GM18951 (cell line): Measurements from ENCODE around the gene COQ6.
"Not testable (repeated sequence)": the region's sequence is repeated elsewhere in the genome, so short reads cannot be mapped to it uniquely, and the experiment has no call there.

Experiments used
- POLR2A ChIP-seq: IDR thresholded peaks from 4 replicates; pipeline ENCODE4 v1.6.1; 2011; ENCODE audit warnings: mild to moderate bottlenecking; ENCODE audit not compliant: insufficient read length, insufficient read depth; ENCODE audit errors: extremely low read depth
- in situ Hi-C: fragments of 300-500 bp; cut with MboI; formaldehyde crosslinking; loops from one replicate; pipeline ENCODE4 v1.12.0; 2022; ENCODE audit warnings: low sequenced_read_pairs, mixed read lengths, inconsistent platforms; ENCODE audit not compliant: unreplicated experiment

COQ6 gene

DNA sequence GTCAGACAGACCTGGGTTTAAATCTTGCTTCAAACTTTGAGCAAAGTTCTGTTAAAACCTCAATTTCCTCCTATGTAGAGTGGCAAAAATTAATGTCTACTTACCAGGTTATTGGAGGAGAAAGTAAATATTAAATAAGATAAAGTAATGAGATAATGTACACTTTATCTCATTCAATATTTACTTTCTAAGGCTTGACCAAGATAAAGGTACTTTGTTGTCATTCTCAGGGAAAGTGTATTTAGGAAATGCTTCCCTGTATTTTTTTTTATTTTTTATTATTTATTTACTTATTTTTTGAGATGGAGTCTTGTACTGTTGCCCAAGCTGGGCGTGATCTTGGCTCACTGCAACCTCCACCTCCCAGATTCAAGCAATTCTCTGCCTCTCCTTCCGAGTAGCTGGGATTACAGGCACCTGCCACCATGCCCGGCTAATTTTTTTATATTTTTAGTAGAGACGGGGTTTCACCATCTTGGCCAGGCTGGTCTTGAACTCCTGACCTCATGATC is 4.9 kb upstream of the COQ6 start:
- no peak for TF ChIP-seq POLR2A
- in situ Hi-C loops = no loop called here

- TF ChIP-seq POLR2A = no peak
- in situ Hi-C loops = no loop called here
Measured at GRCh38 chr14:73953731-73954130, 3.6 kb downstream of the COQ6 start.

DNA sequence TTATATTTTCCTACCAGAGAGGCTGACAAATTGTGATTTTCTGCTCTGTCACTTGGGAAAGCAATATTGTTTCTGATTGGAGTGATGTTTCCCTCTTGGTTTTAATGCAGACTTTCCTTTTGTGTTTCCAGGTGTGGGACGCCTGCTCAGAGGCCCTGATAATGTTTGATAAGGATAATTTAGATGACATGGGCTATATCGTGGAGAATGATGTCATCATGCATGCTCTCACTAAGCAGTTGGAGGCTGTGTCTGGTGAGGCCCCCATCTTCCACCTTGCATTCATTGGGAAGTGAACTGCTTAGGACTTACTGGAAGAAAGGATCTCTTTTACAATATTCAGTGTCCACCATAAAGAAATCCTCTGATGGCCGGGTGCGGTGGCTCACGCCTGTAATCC is 5.6 kb downstream of the COQ6 start:
- TF ChIP-seq POLR2A = no peak
- in situ Hi-C loops = no loop called here

- TF ChIP-seq POLR2A = no peak
- in situ Hi-C loops = no loop called here
Measured at GRCh38 chr14:73958591-73958990, 8.5 kb downstream of the COQ6 start.

GRCh38 chr14:73961192-73961591 is 11.1 kb downstream of the COQ6 start:
- in situ Hi-C loops = no loop called here
- no peak for TF ChIP-seq POLR2A

DNA sequence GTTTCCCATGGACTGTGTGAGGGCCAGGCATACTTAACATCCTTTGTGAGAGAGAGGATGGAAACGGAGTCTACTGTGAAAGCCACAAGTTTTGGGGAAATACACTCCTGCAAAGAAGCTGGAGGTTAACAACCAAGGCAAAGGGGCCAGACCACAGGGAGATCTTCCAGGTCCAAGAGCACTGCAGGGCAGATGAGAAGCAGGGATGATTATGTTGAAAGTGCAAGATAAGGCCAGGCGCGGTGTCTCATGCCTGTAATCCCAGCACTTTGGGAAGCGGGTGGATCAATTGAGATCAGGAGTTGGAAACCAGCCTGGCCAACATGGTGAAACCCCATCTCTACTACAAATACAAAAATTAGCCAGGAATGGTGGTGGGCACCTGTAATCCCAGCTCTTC is 15.1 kb downstream of the COQ6 start:
- no peak for TF ChIP-seq POLR2A
- in situ Hi-C loops = no loop called here

GRCh38 chr14:73968885-73969284 is 18.8 kb downstream of the COQ6 start:
- in situ Hi-C loops = no loop called here
- no peak for TF ChIP-seq POLR2A

GRCh38 chr14:73973497-73973896 is 23.4 kb downstream of the COQ6 start:
- TF ChIP-seq POLR2A = no peak
- in situ Hi-C loops = no loop called here

- in situ Hi-C loops = no loop called here
- no peak for TF ChIP-seq POLR2A
Measured at GRCh38 chr14:73976125-73976524, 26.0 kb downstream of the COQ6 start.

- in situ Hi-C loops = no loop called here
- no peak for TF ChIP-seq POLR2A
Measured at GRCh38 chr14:73977896-73978295, 27.8 kb downstream of the COQ6 start.

DNA sequence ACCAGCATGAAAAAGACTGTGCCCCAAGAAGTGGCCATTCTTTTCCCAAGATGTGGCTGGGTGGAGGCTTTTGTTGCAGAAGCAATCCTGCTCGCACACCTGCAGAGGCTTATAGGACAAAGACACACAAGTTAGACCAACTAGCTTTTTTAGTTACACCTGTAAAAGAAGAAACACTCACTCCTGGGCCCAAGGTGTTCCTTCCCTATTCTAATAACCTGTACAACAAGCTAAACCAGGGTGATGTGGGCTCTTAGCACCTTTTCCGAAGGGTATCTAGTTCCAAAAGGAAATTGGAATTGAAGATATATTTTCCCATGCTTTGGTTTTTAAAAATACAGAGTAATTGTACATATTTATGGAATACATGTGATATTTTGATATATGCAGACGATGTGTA is 38.0 kb downstream of the COQ6 start:
- in situ Hi-C loops = no loop called here
- TF ChIP-seq POLR2A = no peak

DNA sequence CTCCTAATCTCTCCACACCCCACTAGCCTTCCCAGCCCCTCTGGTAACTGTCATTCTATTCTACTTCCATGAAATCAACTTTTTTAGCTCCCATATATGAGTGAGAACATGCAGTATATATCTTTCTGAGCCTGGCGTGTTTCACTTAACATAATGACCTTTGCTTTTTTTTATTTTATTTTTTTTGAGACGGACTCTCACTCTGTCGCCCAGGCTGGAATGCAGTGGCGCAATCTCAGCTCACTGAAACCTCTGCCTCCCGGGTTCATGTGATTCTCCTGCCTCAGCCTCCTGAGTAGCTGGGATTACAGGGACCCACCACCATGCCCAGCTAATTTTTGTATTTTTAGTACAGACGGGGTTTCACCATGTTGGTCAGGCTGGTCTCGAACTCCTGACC is 38.6 kb downstream of the COQ6 start:
- in situ Hi-C loops = not testable (repeated sequence)

DNA sequence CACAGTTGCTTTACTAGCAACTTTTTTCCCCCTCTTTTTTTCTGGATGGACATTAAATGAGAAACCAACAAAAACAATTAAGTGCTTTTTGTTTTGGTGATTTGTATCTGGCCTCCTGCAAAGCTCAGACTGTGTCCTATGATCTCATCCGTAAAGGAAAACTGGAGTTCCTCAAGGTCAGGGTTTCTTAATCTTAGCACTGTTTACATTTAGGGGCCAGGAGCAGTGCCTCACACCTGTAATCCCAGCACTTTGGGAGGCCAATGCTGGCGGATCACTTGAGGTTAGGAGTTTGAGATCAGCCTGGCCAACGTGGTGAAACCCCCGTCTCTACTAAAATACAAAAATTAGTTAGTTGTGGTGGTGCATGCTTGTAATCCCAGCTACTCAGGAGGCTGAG is 41.0 kb downstream of the COQ6 start:
- in situ Hi-C loops = no loop called here
- no peak for TF ChIP-seq POLR2A

DNA sequence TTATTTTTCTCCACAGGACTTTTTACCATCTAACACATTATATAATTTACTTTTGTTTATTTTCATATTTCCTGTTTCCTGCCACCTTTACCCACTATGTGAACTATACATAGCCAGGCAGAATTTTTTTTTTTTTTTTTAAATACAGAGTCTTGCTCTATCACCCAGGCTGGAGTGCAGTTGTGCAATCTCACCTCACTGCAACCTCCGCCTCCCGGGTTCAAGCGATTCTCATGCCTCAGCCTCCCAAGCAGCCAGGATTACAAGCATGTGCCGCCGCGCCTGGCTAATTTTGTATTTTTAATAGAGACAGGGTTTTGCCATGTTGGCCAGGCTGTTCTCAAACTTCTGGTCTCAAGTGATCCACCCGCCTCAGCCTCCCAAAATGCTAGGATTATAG is 44.8 kb downstream of the COQ6 start:
- in situ Hi-C loops = not testable (repeated sequence)

- TF ChIP-seq POLR2A = no peak
- in situ Hi-C loops = no loop called here
Measured at GRCh38 chr14:73995977-73996378, 45.9 kb downstream of the COQ6 start.
